H9 (cell line): Measurements from ENCODE around the gene OGA. TPM values are rescaled to one million over a fixed set of nuclear protein-coding genes. Genes with fewer than 3 reads are reported as not detected.

Experiments
- DNase-seq: peaks from one replicate; pipeline ENCODE4 v3.0.0-alpha.2; 2017
- H2AFZ ChIP-seq: one replicate; pipeline ENCODE4 v1.6.1; 2013; ENCODE audit warnings: mild to moderate bottlenecking, low read length, control low read depth, moderate library complexity
- H2AK5ac ChIP-seq: 2 replicates; pipeline ENCODE4 v1.6.1; 2013; ENCODE audit warnings: low read length, control low read depth, mixed read lengths; ENCODE audit not compliant: insufficient read length
- H2BK120ac ChIP-seq: one replicate; pipeline ENCODE4 v1.6.1; 2013; ENCODE audit warnings: low read depth, mild to moderate bottlenecking, low read length, control low read depth, inconsistent platforms; ENCODE audit not compliant: poor library complexity, severe bottlenecking
- H2BK12ac ChIP-seq: 2 replicates; pipeline ENCODE4 v1.6.1; 2013; ENCODE audit warnings: low read length, control low read depth, mixed read lengths, low read depth; ENCODE audit not compliant: insufficient read length
- H2BK15ac ChIP-seq: 2 replicates; pipeline ENCODE4 v1.6.1; 2013; ENCODE audit warnings: low read depth, low read length, control low read depth
- H2BK20ac ChIP-seq: one replicate; pipeline ENCODE4 v1.6.1; 2013; ENCODE audit warnings: low read depth, mild to moderate bottlenecking, low read length, control low read depth, inconsistent platforms; ENCODE audit not compliant: poor library complexity, severe bottlenecking
- H2BK5ac ChIP-seq: 2 replicates; pipeline ENCODE4 v1.6.1; 2013; ENCODE audit warnings: low read length, control low read depth, mixed read lengths; ENCODE audit not compliant: insufficient read length
- H3K14ac ChIP-seq: 2 replicates; pipeline ENCODE4 v1.6.1; 2013; ENCODE audit warnings: low read length, control low read depth; ENCODE audit not compliant: insufficient read depth
- H3K18ac ChIP-seq: 2 replicates; pipeline ENCODE4 v1.6.1; 2013; ENCODE audit warnings: low read depth, mild to moderate bottlenecking, mixed read lengths, low read length, control low read depth; ENCODE audit not compliant: insufficient read length
- H3K23ac ChIP-seq: 2 replicates; pipeline ENCODE4 v1.6.1; 2013; ENCODE audit warnings: low read length, control low read depth, mixed read lengths, low read depth; ENCODE audit not compliant: insufficient read length
- H3K23me2 ChIP-seq: 2 replicates; pipeline ENCODE4 v1.6.1; 2013; ENCODE audit warnings: low read depth, mild to moderate bottlenecking, mixed read lengths, low read length, control low read depth; ENCODE audit not compliant: insufficient read length, poor library complexity, severe bottlenecking
- H3K27ac ChIP-seq: 2 replicates; pipeline ENCODE4 v1.5.1; 2013; ENCODE audit warnings: low read length, control low read depth, mixed read lengths, low read depth; ENCODE audit not compliant: insufficient read length
- H3K27me3 ChIP-seq: 2 replicates; pipeline ENCODE4 v1.6.1; 2013; ENCODE audit warnings: low read length, control low read depth, inconsistent platforms; ENCODE audit not compliant: insufficient read depth
- H3K4ac ChIP-seq: 2 replicates; pipeline ENCODE4 v1.6.1; 2013; ENCODE audit warnings: low read depth, mild to moderate bottlenecking, control low read depth, inconsistent platforms, low read length, moderate library complexity
- H3K4me1 ChIP-seq: 2 replicates; pipeline ENCODE4 v1.6.1; 2013; ENCODE audit warnings: low read length, control low read depth, inconsistent platforms; ENCODE audit not compliant: insufficient read depth
- H3K4me2 ChIP-seq: 2 replicates; pipeline ENCODE4 v1.6.1; 2013; ENCODE audit warnings: low read length, control low read depth, mixed read lengths; ENCODE audit not compliant: insufficient read length, insufficient read depth
- H3K56ac ChIP-seq: 2 replicates; pipeline ENCODE4 v1.6.1; 2013; ENCODE audit warnings: low read depth, mild to moderate bottlenecking, mixed read lengths, low read length, control low read depth; ENCODE audit not compliant: insufficient read length
- H3K79me1 ChIP-seq: 2 replicates; pipeline ENCODE4 v1.6.1; 2013; ENCODE audit warnings: low read depth, mild to moderate bottlenecking, moderate library complexity, low read length, control low read depth, inconsistent platforms; ENCODE audit not compliant: insufficient read depth, poor library complexity, severe bottlenecking
- H3K79me2 ChIP-seq: 2 replicates; pipeline ENCODE4 v1.6.1; 2013; ENCODE audit warnings: low read length, control low read depth, inconsistent platforms; ENCODE audit not compliant: insufficient read depth
- H3K9ac ChIP-seq: 2 replicates; pipeline ENCODE4 v1.6.1; 2013; ENCODE audit warnings: low read length, control low read depth, mixed read lengths; ENCODE audit not compliant: insufficient read length; ENCODE audit errors: extremely low read depth
- H3K9me3 ChIP-seq: one replicate; pipeline ENCODE4 v1.6.1; 2013; ENCODE audit warnings: low read depth, low read length, inconsistent platforms; ENCODE audit not compliant: control insufficient read depth
- H3T11ph ChIP-seq: one replicate; pipeline ENCODE4 v1.6.1; 2013; ENCODE audit warnings: mild to moderate bottlenecking, low read length, control low read depth, inconsistent platforms
- H4K20me1 ChIP-seq: one replicate; pipeline ENCODE4 v1.6.1; 2013; ENCODE audit not compliant: control insufficient read depth, insufficient read length, insufficient read depth
- H4K5ac ChIP-seq: 2 replicates; pipeline ENCODE4 v1.6.1; 2013; ENCODE audit warnings: low read depth, mild to moderate bottlenecking, mixed read lengths, low read length, control low read depth; ENCODE audit not compliant: insufficient read length
- H4K8ac ChIP-seq: replicated peaks from 2 replicates; pipeline ENCODE4 v1.6.1; 2013; ENCODE audit warnings: low read length, control low read depth, mixed read lengths, low read depth; ENCODE audit not compliant: insufficient read length
- H4K91ac ChIP-seq: 2 replicates; pipeline ENCODE4 v1.6.1; 2013; ENCODE audit warnings: low read depth, mild to moderate bottlenecking, moderate library complexity, mixed read lengths, low read length, control low read depth; ENCODE audit not compliant: insufficient read length
- H3K27ac Mint-ChIP-seq, 3 experiments: 2 replicates in 2 of 3; 3 replicates in 1 of 3; pipeline ENCODE4 v1.8.0; 2020 to 2021; ENCODE audit warnings: mixed read lengths in 3 of 3, mild to moderate bottlenecking in 1 of 3, moderate library complexity in 1 of 3
- H3K27me3 Mint-ChIP-seq: 2 replicates; pipeline ENCODE4 v1.8.0; 2021; ENCODE audit warnings: low read depth, mild to moderate bottlenecking, moderate library complexity, mixed read lengths
- H3K36me3 Mint-ChIP-seq, 3 experiments: 2 replicates in 2 of 3; 3 replicates in 1 of 3; pipeline ENCODE4 v1.8.0; 2020 to 2021; ENCODE audit warnings: low read depth in 3 of 3, mixed read lengths in 3 of 3; ENCODE audit not compliant: insufficient read depth in 1 of 3
- H3K4me1 Mint-ChIP-seq, 2 experiments: 2 replicates each; pipeline ENCODE4 v1.8.0; 2020; ENCODE audit warnings: mixed read lengths in 2 of 2
- H3K4me3 Mint-ChIP-seq, 2 experiments: 2 replicates in 1 of 2; 3 replicates in 1 of 2; pipeline ENCODE4 v1.8.0; 2020 to 2021; ENCODE audit warnings: mild to moderate bottlenecking in 2 of 2, mixed read lengths in 2 of 2, moderate library complexity in 1 of 2
- H3K9me3 Mint-ChIP-seq, 2 experiments: 2 replicates in 1 of 2; 3 replicates in 1 of 2; pipeline ENCODE4 v1.8.0; 2020; ENCODE audit warnings: mild to moderate bottlenecking in 2 of 2, mixed read lengths in 2 of 2, moderate library complexity in 1 of 2
- CTCF ChIP-seq: fragments of 200-600 bp; sonication (generic); conservative IDR thresholded peaks from 3 replicates; pipeline ENCODE4 v1.8.0; 2021; ENCODE audit warnings: antibody characterized with exemption, mild to moderate bottlenecking
- WGBS: extraction: QIAGEN DNeasy Blood & Tissue Kit; methylation state at CpG from one replicate; pipeline ENCODE4 v1.1.7; 2013; ENCODE audit warnings: missing lambda C conversion rate, low lambda C conversion rate, mixed read lengths; ENCODE audit not compliant: insufficient read length; ENCODE audit errors: extremely low coverage; 5-methylcytosine and 5-hydroxymethylcytosine counted together
- total RNA-seq: library from RNA; stranded (reverse); gene quantifications from 2 replicates; pipeline ENCODE4 v1.2.1, GENCODE V29; 2021

The OGA gene
- total RNA-seq, 1 experiment from 2014 or later, result 125 TPM

GRCh38 chr10:101771380-101771779 is 46.9 kb downstream of the OGA start:
- Mint-ChIP-seq H3K36me3 (peaks cover 0 to 5% (median 0%) of the 10 kb centered on the region in 3 experiments; a peak in 3 of 7 replicates), H3K9me3 (no peaks in the 10 kb centered on the region; a peak in 1 of 5 replicates), H3K4me1 (peaks cover 36 to 47% of the 10 kb centered on the region in 2 experiments), H3K4me3 (peak overlapping the region in 1 of 2 experiments; percentile 44; a peak in 1 of 5 replicates), H3K27ac (no peak overlapping the region; a peak in 2 of 7 replicates), H3K27me3 (peaks cover 52% of the 10 kb centered on the region)
- no CpG with 5 or more reads among the region's 10 CpGs for WGBS
- H3K9me3 ChIP-seq, result no peaks in the 10 kb centered on the region
- no peak overlapping the region for H3K56ac ChIP-seq
- no peak overlapping the region for H2BK12ac ChIP-seq
- TF ChIP-seq CTCF, result no peak
- H3K27ac ChIP-seq, result no peak overlapping the region
- no peak overlapping the region for H2BK5ac ChIP-seq
- no peak overlapping the region for H3K14ac ChIP-seq
- H2BK20ac ChIP-seq, result no peak overlapping the region
- peaks cover 15% of the 10 kb centered on the region for H3K23me2 ChIP-seq
- no peak overlapping the region for H2AFZ ChIP-seq
- H4K5ac ChIP-seq, result no peak overlapping the region
- no peak overlapping the region for H4K8ac ChIP-seq
- no peak overlapping the region for H3K18ac ChIP-seq
- no peak overlapping the region for H3K4ac ChIP-seq
- H3K4me2 ChIP-seq, result no peak overlapping the region
- H2BK15ac ChIP-seq, result no peak overlapping the region
- no peak overlapping the region for H2BK120ac ChIP-seq
- H3K27me3 ChIP-seq, result peaks cover 33% of the 10 kb centered on the region
- H3K79me1 ChIP-seq, result no peaks in the 10 kb centered on the region
- H3K23ac ChIP-seq, result no peak overlapping the region
- H3K79me2 ChIP-seq, result no peaks in the 10 kb centered on the region
- no peak overlapping the region for H3T11ph ChIP-seq
- no peak for DNase-seq
- no peaks in the 10 kb centered on the region for H4K20me1 ChIP-seq
- no peak overlapping the region for H3K9ac ChIP-seq
- no peak overlapping the region for H4K91ac ChIP-seq
- peaks cover 7% of the 10 kb centered on the region; the same call in 1 of the 2 replicates for H3K4me1 ChIP-seq
- no peak overlapping the region for H2AK5ac ChIP-seq
